Right renal pelvis (tissue), 4 donors: ENCODE data around the gene SNRPA. TPM values are rescaled to one million over a fixed set of nuclear protein-coding genes. Genes with fewer than 3 reads are reported as not detected.
"Not testable (repeated sequence)": the region's sequence is repeated elsewhere in the genome, so short reads cannot be mapped to it uniquely, and the experiment has no call there.

Source experiments
- DNase-seq, 4 donors: peaks; one replicate each; pipeline ENCODE4 v3.0.0-alpha.2; 2013; ENCODE audit warnings: low read depth in 4 of 4, low spot score in 3 of 4, missing footprints in 1 of 4
- polyA plus RNA-seq, 4 donors: library from polyadenylated mRNA; unstranded; fragments of 120-200 nt; gene quantifications; one replicate each; pipeline ENCODE4 v1.2.1, GENCODE V29; 2013; ENCODE audit not compliant: insufficient read length in 4 of 4

The SNRPA gene
- polyA plus RNA-seq, 4 donors: 114 to 126 (median 122) TPM

- DNase-seq: no peak
Observed at GRCh38 chr19:40719414-40719894, 31.5 kb upstream of the SNRPA start.

- no peak for DNase-seq
Observed at GRCh38 chr19:40721140-40721486, 29.9 kb upstream of the SNRPA start.

- DNase-seq: no peak
Observed at GRCh38 chr19:40721936-40722661, 28.9 kb upstream of the SNRPA start.

- DNase-seq: no peak
Observed at GRCh38 chr19:40723661-40724254, 27.2 kb upstream of the SNRPA start.

GRCh38 chr19:40724315-40724714 lies 26.7 kb upstream of the SNRPA start:
- DNase-seq: no peak

GRCh38 chr19:40724855-40725254 lies 26.1 kb upstream of the SNRPA start:
- DNase-seq: no peak

- DNase-seq: no peak
Observed at GRCh38 chr19:40726279-40726678, 24.7 kb upstream of the SNRPA start.

GRCh38 chr19:40730065-40730464 lies 20.9 kb upstream of the SNRPA start:
- DNase-seq: not testable (repeated sequence)

GRCh38 chr19:40732304-40732703 lies 18.7 kb upstream of the SNRPA start:
- not testable (repeated sequence) for DNase-seq

GRCh38 chr19:40733149-40733548 lies 17.9 kb upstream of the SNRPA start:
- DNase-seq: no peak

GRCh38 chr19:40735013-40735771 lies 15.8 kb upstream of the SNRPA start:
- no peak for DNase-seq

- DNase-seq: no peak
Observed at GRCh38 chr19:40736661-40737060, 14.3 kb upstream of the SNRPA start.

GRCh38 chr19:40737102-40737644 lies 13.8 kb upstream of the SNRPA start:
- DNase-seq: no peak

GRCh38 chr19:40739030-40739839 lies 11.8 kb upstream of the SNRPA start:
- DNase-seq: no peak

- no peak for DNase-seq
Observed at GRCh38 chr19:40739871-40740703, 10.9 kb upstream of the SNRPA start.

- no peak for DNase-seq
Observed at GRCh38 chr19:40740747-40741146, 10.3 kb upstream of the SNRPA start.

- DNase-seq: no peak
Observed at GRCh38 chr19:40741527-40742390, 9.2 kb upstream of the SNRPA start.

- no peak for DNase-seq
Observed at GRCh38 chr19:40742477-40742876, 8.5 kb upstream of the SNRPA start.

GRCh38 chr19:40742886-40743285 lies 8.1 kb upstream of the SNRPA start:
- DNase-seq: no peak
